T-helper 2 cell treated with Interferon-gamma antibody and Interleukin-4, amounts not matched to agents 5 μg/mL and 100 μg/mL, for 36 hours (primary cell): ENCODE measurements around the gene SYT7.

Source experiments
- DNase-seq: peaks from one replicate; pipeline ENCODE4 v3.0.0; 2021; ENCODE audit warnings: low spot score
- H3K27ac Mint-ChIP-seq: one replicate; pipeline ENCODE4 v1.8.0; 2021; ENCODE audit warnings: mild to moderate bottlenecking, mixed read lengths
- H3K27me3 Mint-ChIP-seq: one replicate; pipeline ENCODE4 v1.8.0; 2021; ENCODE audit warnings: low read depth, mixed read lengths
- H3K36me3 Mint-ChIP-seq: one replicate; pipeline ENCODE4 v1.8.0; 2021; ENCODE audit warnings: low read depth, mixed read lengths
- H3K4me1 Mint-ChIP-seq: one replicate; pipeline ENCODE4 v1.8.0; 2021; ENCODE audit warnings: low read depth, mixed read lengths
- H3K4me3 Mint-ChIP-seq: one replicate; pipeline ENCODE4 v1.8.0; 2022; ENCODE audit warnings: mild to moderate bottlenecking, moderate library complexity, mixed read lengths
- H3K9me3 Mint-ChIP-seq: one replicate; pipeline ENCODE4 v1.8.0; 2021; ENCODE audit warnings: mixed read lengths

The SYT7 gene

GRCh38 chr11:61580271-61580888 lies 496 bp downstream of the SYT7 start:
- Mint-ChIP-seq H3K27ac (no peak overlapping the region), H3K27me3 (peaks cover 55% of the 10 kb centered on the region), H3K36me3 (no peaks in the 10 kb centered on the region), H3K9me3 (no peaks in the 10 kb centered on the region), H3K4me1 (peaks cover 8% of the 10 kb centered on the region), H3K4me3 (peak overlapping the region; percentile 56)
- DNase-seq, result no peak

GRCh38 chr11:61579676-61580270 lies 1.1 kb downstream of the SYT7 start:
- H3K4me3 Mint-ChIP-seq, result peak overlapping the region; percentile 56
- H3K36me3 Mint-ChIP-seq, result no peaks in the 10 kb centered on the region
- no peaks in the 10 kb centered on the region for H3K9me3 Mint-ChIP-seq
- no peak overlapping the region for H3K27ac Mint-ChIP-seq
- no peak for DNase-seq
- peaks cover 49% of the 10 kb centered on the region for H3K27me3 Mint-ChIP-seq
- H3K4me1 Mint-ChIP-seq, result peaks cover 8% of the 10 kb centered on the region

GRCh38 chr11:61578819-61579675 lies 1.8 kb downstream of the SYT7 start:
- Mint-ChIP-seq H3K4me1 (peaks cover 8% of the 10 kb centered on the region), H3K4me3 (peak overlapping the region; percentile 56), H3K27me3 (peaks cover 47% of the 10 kb centered on the region), H3K9me3 (no peaks in the 10 kb centered on the region), H3K36me3 (no peaks in the 10 kb centered on the region), H3K27ac (no peak overlapping the region)
- DNase-seq, result no peak

GRCh38 chr11:61577383-61578118 lies 3.3 kb downstream of the SYT7 start:
- peaks cover 8% of the 10 kb centered on the region for H3K4me1 Mint-ChIP-seq
- H3K4me3 Mint-ChIP-seq, result no peak overlapping the region
- no peak overlapping the region for H3K27ac Mint-ChIP-seq
- H3K9me3 Mint-ChIP-seq, result no peaks in the 10 kb centered on the region
- H3K36me3 Mint-ChIP-seq, result no peaks in the 10 kb centered on the region
- DNase-seq, result no peak
- H3K27me3 Mint-ChIP-seq, result peaks cover 40% of the 10 kb centered on the region

- H3K4me3 Mint-ChIP-seq, result no peak overlapping the region
- no peak for DNase-seq
- no peaks in the 10 kb centered on the region for H3K36me3 Mint-ChIP-seq
- peaks cover 26% of the 10 kb centered on the region for H3K27me3 Mint-ChIP-seq
- H3K9me3 Mint-ChIP-seq, result no peaks in the 10 kb centered on the region
- no peaks in the 10 kb centered on the region for H3K4me1 Mint-ChIP-seq
- H3K27ac Mint-ChIP-seq, result no peak overlapping the region
Observed at GRCh38 chr11:61575886-61576861, 4.7 kb downstream of the SYT7 start.

- Mint-ChIP-seq H3K36me3 (no peaks in the 10 kb centered on the region), H3K27ac (no peak overlapping the region), H3K4me1 (no peaks in the 10 kb centered on the region), H3K9me3 (no peaks in the 10 kb centered on the region), H3K4me3 (no peak overlapping the region), H3K27me3 (peaks cover 20% of the 10 kb centered on the region)
- DNase-seq, result no peak
Observed at GRCh38 chr11:61574611-61575010, 6.3 kb downstream of the SYT7 start.

- DNase-seq, result no peak
Observed at GRCh38 chr11:61572913-61573312, 8.0 kb downstream of the SYT7 start.

GRCh38 chr11:61571869-61572268 lies 9.0 kb downstream of the SYT7 start:
- H3K4me3 Mint-ChIP-seq, result no peak overlapping the region
- H3K9me3 Mint-ChIP-seq, result no peaks in the 10 kb centered on the region
- no peak for DNase-seq
- H3K36me3 Mint-ChIP-seq, result no peaks in the 10 kb centered on the region
- no peak overlapping the region for H3K27ac Mint-ChIP-seq
- H3K27me3 Mint-ChIP-seq, result peaks cover 12% of the 10 kb centered on the region
- H3K4me1 Mint-ChIP-seq, result no peaks in the 10 kb centered on the region

More at GRCh38 chr11:61572913-61573312, 8.0 kb downstream of the SYT7 start:
- H3K9me3 Mint-ChIP-seq, result no peaks in the 10 kb centered on the region
- no peak overlapping the region for H3K4me3 Mint-ChIP-seq
- no peaks in the 10 kb centered on the region for H3K4me1 Mint-ChIP-seq
- H3K36me3 Mint-ChIP-seq, result no peaks in the 10 kb centered on the region
- no peak overlapping the region for H3K27ac Mint-ChIP-seq
- peaks cover 14% of the 10 kb centered on the region for H3K27me3 Mint-ChIP-seq

- no peak overlapping the region for H3K4me3 Mint-ChIP-seq
- H3K4me1 Mint-ChIP-seq, result no peaks in the 10 kb centered on the region
- H3K36me3 Mint-ChIP-seq, result no peaks in the 10 kb centered on the region
- H3K27ac Mint-ChIP-seq, result no peak overlapping the region
- DNase-seq, result no peak
- no peaks in the 10 kb centered on the region for H3K9me3 Mint-ChIP-seq
- peaks cover 12% of the 10 kb centered on the region for H3K27me3 Mint-ChIP-seq
Observed at GRCh38 chr11:61571337-61571736, 9.5 kb downstream of the SYT7 start.

- no peak for DNase-seq
- Mint-ChIP-seq H3K36me3 (no peaks in the 10 kb centered on the region), H3K4me1 (no peaks in the 10 kb centered on the region), H3K4me3 (no peak overlapping the region), H3K27me3 (peaks cover 12% of the 10 kb centered on the region), H3K9me3 (no peaks in the 10 kb centered on the region), H3K27ac (no peak overlapping the region)
Observed at GRCh38 chr11:61569701-61570100, 11.2 kb downstream of the SYT7 start.

GRCh38 chr11:61569018-61569417 lies 11.9 kb downstream of the SYT7 start:
- Mint-ChIP-seq H3K9me3 (no peaks in the 10 kb centered on the region), H3K36me3 (no peaks in the 10 kb centered on the region), H3K4me3 (no peak overlapping the region), H3K4me1 (no peaks in the 10 kb centered on the region), H3K27ac (no peak overlapping the region), H3K27me3 (peaks cover 12% of the 10 kb centered on the region)
- DNase-seq, result no peak

GRCh38 chr11:61567286-61568061 lies 13.4 kb downstream of the SYT7 start:
- H3K4me3 Mint-ChIP-seq, result no peak overlapping the region
- H3K27me3 Mint-ChIP-seq, result peaks cover 12% of the 10 kb centered on the region
- H3K4me1 Mint-ChIP-seq, result no peaks in the 10 kb centered on the region
- DNase-seq, result peak; percentile 56
- no peaks in the 10 kb centered on the region for H3K36me3 Mint-ChIP-seq
- no peaks in the 10 kb centered on the region for H3K9me3 Mint-ChIP-seq
- H3K27ac Mint-ChIP-seq, result no peak overlapping the region
